ENCODE measurements around the gene CHD2.

Gene CHD2

GRCh38 chr15:93019971-93020370 is 119.8 kb downstream of the CHD2 start:
- no peak for DNase-seq
- no peaks in the 10 kb centered on the region for H3K4me1 ChIP-seq (ENCODE audit: control insufficient read depth, insufficient read depth, low read depth, low read length)
- H4K8ac ChIP-seq (ENCODE audit: low read length): no peak overlapping the region
- peaks cover 24% of the 10 kb centered on the region for H3K79me1 ChIP-seq (replicated peaks; ENCODE audit: low read length, poor library complexity, severe bottlenecking)
- no peak overlapping the region for H2BK5ac ChIP-seq (ENCODE audit: low read depth, low read length, poor library complexity, severe bottlenecking)
- H2AFZ ChIP-seq (ENCODE audit: low read depth, low read length): no peak overlapping the region
- no peak overlapping the region for H3K9ac ChIP-seq (ENCODE audit: low read length)
- 98% methylated on average over 9 of the region's 10 CpGs for WGBS
- no peak overlapping the region for H2AK5ac ChIP-seq (ENCODE audit: low read length, severe bottlenecking)
- H2BK120ac ChIP-seq (ENCODE audit: low read depth, low read length): no peak overlapping the region
- H3K36me3 ChIP-seq (ENCODE audit: control insufficient read depth in 1 of 2, insufficient read depth in 2 of 2, low read depth in 1 of 2, low read length in 2 of 2): peaks cover 50 to 99% of the 10 kb centered on the region in 2 experiments
- H2BK15ac ChIP-seq (ENCODE audit: low read depth, poor library complexity, severe bottlenecking): no peak overlapping the region
- H3K4me3 ChIP-seq (ENCODE audit: insufficient read depth in 1 of 2, low read depth in 1 of 2, low read length in 2 of 2): no peak overlapping the region
- H3K23ac ChIP-seq (ENCODE audit: low read length in 2 of 2): no peak overlapping the region
- no peak overlapping the region for H3K14ac ChIP-seq (ENCODE audit: low read length in 2 of 2)
- no peak overlapping the region for H3K18ac ChIP-seq (ENCODE audit: low read depth in 1 of 2, low read length in 2 of 2)
- no peak overlapping the region for H2BK12ac ChIP-seq (ENCODE audit: low read length in 2 of 2)
- H3K4me2 ChIP-seq (ENCODE audit: low read length, poor library complexity, severe bottlenecking): no peak overlapping the region
- H4K91ac ChIP-seq (ENCODE audit: low read length): no peak overlapping the region
- H3K27me3 ChIP-seq (ENCODE audit: control insufficient read depth in 1 of 2, insufficient read depth in 1 of 2, low read length in 2 of 2): no peaks in the 10 kb centered on the region
- H3K27ac ChIP-seq (ENCODE audit: low read length, poor library complexity, severe bottlenecking): no peak overlapping the region
- no peak overlapping the region for H3K4ac ChIP-seq (ENCODE audit: low read depth in 1 of 2, low read length in 2 of 2)
- no peaks in the 10 kb centered on the region for H3K9me3 ChIP-seq (ENCODE audit: control insufficient read depth, low read length)

- Histone ChIP-seq H3K14ac (ENCODE audit: low read length in 2 of 2) (no peak overlapping the region), H2AFZ (ENCODE audit: low read depth, low read length) (no peak overlapping the region), H2BK12ac (ENCODE audit: low read length in 2 of 2) (no peak overlapping the region), H4K8ac (ENCODE audit: low read length) (no peak overlapping the region), H3K27ac (ENCODE audit: low read length, poor library complexity, severe bottlenecking) (no peak overlapping the region), H2BK5ac (ENCODE audit: low read depth, low read length, poor library complexity, severe bottlenecking) (no peak overlapping the region), H3K4me1 (ENCODE audit: control insufficient read depth, insufficient read depth, low read depth, low read length) (no peaks in the 10 kb centered on the region), H2BK120ac (ENCODE audit: low read depth, low read length) (no peak overlapping the region), H3K23ac (ENCODE audit: low read length in 2 of 2) (no peak overlapping the region), H2AK5ac (ENCODE audit: low read length, severe bottlenecking) (no peak overlapping the region), H3K27me3 (ENCODE audit: control insufficient read depth in 1 of 2, insufficient read depth in 1 of 2, low read length in 2 of 2) (no peaks in the 10 kb centered on the region), H4K91ac (ENCODE audit: low read length) (no peak overlapping the region), H3K4ac (ENCODE audit: low read depth in 1 of 2, low read length in 2 of 2) (no peak overlapping the region), H2BK15ac (ENCODE audit: low read depth, poor library complexity, severe bottlenecking) (no peak overlapping the region), H3K9ac (ENCODE audit: low read length) (no peak overlapping the region), H3K18ac (ENCODE audit: low read depth in 1 of 2, low read length in 2 of 2) (no peak overlapping the region), H3K4me3 (ENCODE audit: insufficient read depth in 1 of 2, low read depth in 1 of 2, low read length in 2 of 2) (no peak overlapping the region), H3K79me1 (replicated peaks; ENCODE audit: low read length, poor library complexity, severe bottlenecking) (peaks cover 27% of the 10 kb centered on the region), H3K4me2 (ENCODE audit: low read length, poor library complexity, severe bottlenecking) (no peak overlapping the region), H3K36me3 (ENCODE audit: control insufficient read depth in 1 of 2, insufficient read depth in 2 of 2, low read depth in 1 of 2, low read length in 2 of 2) (peaks cover 53 to 99% of the 10 kb centered on the region in 2 experiments), H3K9me3 (ENCODE audit: control insufficient read depth, low read length) (no peaks in the 10 kb centered on the region)
- no peak for DNase-seq
- WGBS: 100% methylated on average over 3 of the region's 3 CpGs
Measured at GRCh38 chr15:93020976-93021772, 121.0 kb downstream of the CHD2 start.

- Histone ChIP-seq H3K4me3 (ENCODE audit: insufficient read depth in 1 of 2, low read depth in 1 of 2, low read length in 2 of 2) (no peak overlapping the region), H3K9me3 (ENCODE audit: control insufficient read depth, low read length) (no peaks in the 10 kb centered on the region), H3K14ac (ENCODE audit: low read length in 2 of 2) (no peak overlapping the region), H3K4me2 (ENCODE audit: low read length, poor library complexity, severe bottlenecking) (no peak overlapping the region), H3K27me3 (ENCODE audit: control insufficient read depth in 1 of 2, insufficient read depth in 1 of 2, low read length in 2 of 2) (no peaks in the 10 kb centered on the region), H3K9ac (ENCODE audit: low read length) (no peak overlapping the region), H2BK5ac (ENCODE audit: low read depth, low read length, poor library complexity, severe bottlenecking) (no peak overlapping the region), H3K4ac (ENCODE audit: low read depth in 1 of 2, low read length in 2 of 2) (no peak overlapping the region), H3K27ac (ENCODE audit: low read length, poor library complexity, severe bottlenecking) (no peak overlapping the region), H3K36me3 (ENCODE audit: control insufficient read depth in 1 of 2, insufficient read depth in 2 of 2, low read depth in 1 of 2, low read length in 2 of 2) (peaks cover 67 to 89% of the 10 kb centered on the region in 2 experiments), H2BK120ac (ENCODE audit: low read depth, low read length) (no peak overlapping the region), H3K23ac (ENCODE audit: low read length in 2 of 2) (no peak overlapping the region), H4K8ac (ENCODE audit: low read length) (no peak overlapping the region), H4K91ac (ENCODE audit: low read length) (no peak overlapping the region), H3K4me1 (ENCODE audit: control insufficient read depth, insufficient read depth, low read depth, low read length) (peaks cover 5% of the 10 kb centered on the region), H2AK5ac (ENCODE audit: low read length, severe bottlenecking) (no peak overlapping the region), H2BK15ac (ENCODE audit: low read depth, poor library complexity, severe bottlenecking) (no peak overlapping the region), H3K79me1 (replicated peaks; ENCODE audit: low read length, poor library complexity, severe bottlenecking) (peaks cover 29% of the 10 kb centered on the region), H2AFZ (ENCODE audit: low read depth, low read length) (no peak overlapping the region), H3K18ac (ENCODE audit: low read depth in 1 of 2, low read length in 2 of 2) (no peak overlapping the region), H2BK12ac (ENCODE audit: low read length in 2 of 2) (no peak overlapping the region)
- no peak for DNase-seq
- WGBS: 98% methylated on average over 10 of the region's 10 CpGs
Measured at GRCh38 chr15:93024293-93024692, 124.2 kb downstream of the CHD2 start.

DNA sequence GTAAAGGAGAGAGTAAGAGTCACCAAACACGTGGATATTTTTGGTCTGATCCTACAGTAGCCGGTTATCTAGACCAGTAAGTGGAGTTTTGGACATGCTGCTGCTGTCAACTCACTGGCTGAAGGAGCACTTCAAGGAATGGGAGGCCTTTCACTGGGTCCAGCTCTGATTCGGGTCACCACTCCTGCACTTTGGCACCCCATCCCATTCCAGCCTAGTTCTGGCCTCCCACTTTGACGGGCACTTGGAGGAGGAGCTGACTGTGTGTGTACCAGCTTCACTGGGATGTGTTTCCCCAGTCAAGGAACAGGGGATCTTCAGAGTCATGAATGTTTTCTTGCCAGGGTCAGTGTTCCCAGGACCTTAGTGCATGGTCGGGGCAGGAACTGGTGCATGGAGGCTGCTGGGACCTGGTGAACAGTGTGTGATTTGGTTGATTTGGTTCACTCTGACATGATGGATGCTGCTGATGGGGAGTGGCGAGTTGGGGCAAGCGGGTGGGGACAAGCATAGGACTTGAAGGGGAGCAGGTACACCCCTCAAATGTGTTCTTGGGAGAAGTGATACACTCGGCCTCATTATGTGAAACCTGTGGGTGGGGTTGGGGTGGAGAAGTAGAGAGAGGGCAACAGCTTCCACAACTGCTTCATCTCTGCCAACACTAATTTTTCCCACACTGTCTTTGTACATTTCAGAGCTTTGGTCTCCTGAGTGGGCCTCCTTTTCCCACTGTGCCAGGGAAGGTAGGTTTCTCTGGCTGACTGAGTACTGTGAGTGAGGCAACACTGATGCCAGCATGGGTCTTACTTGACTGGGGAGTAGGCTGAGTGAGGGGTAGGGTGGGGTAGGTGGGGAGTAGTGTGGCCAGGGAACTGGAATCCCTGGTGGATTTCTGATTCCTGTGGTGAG is 124.8 kb downstream of the CHD2 start:
- Histone ChIP-seq H3K23ac (ENCODE audit: low read length in 2 of 2) (no peak overlapping the region), H3K9me3 (ENCODE audit: control insufficient read depth, low read length) (no peaks in the 10 kb centered on the region), H3K79me1 (replicated peaks; ENCODE audit: low read length, poor library complexity, severe bottlenecking) (peaks cover 30% of the 10 kb centered on the region), H3K27ac (ENCODE audit: low read length, poor library complexity, severe bottlenecking) (no peak overlapping the region), H3K18ac (ENCODE audit: low read depth in 1 of 2, low read length in 2 of 2) (no peak overlapping the region), H3K4me3 (ENCODE audit: insufficient read depth in 1 of 2, low read depth in 1 of 2, low read length in 2 of 2) (no peak overlapping the region), H4K8ac (ENCODE audit: low read length) (no peak overlapping the region), H2BK5ac (ENCODE audit: low read depth, low read length, poor library complexity, severe bottlenecking) (no peak overlapping the region), H3K9ac (ENCODE audit: low read length) (no peak overlapping the region), H2BK15ac (ENCODE audit: low read depth, poor library complexity, severe bottlenecking) (no peak overlapping the region), H2AK5ac (ENCODE audit: low read length, severe bottlenecking) (no peak overlapping the region), H3K4me1 (ENCODE audit: control insufficient read depth, insufficient read depth, low read depth, low read length) (peaks cover 12% of the 10 kb centered on the region), H3K27me3 (ENCODE audit: control insufficient read depth in 1 of 2, insufficient read depth in 1 of 2, low read length in 2 of 2) (no peaks in the 10 kb centered on the region), H2BK120ac (ENCODE audit: low read depth, low read length) (no peak overlapping the region), H2AFZ (ENCODE audit: low read depth, low read length) (no peak overlapping the region), H4K91ac (ENCODE audit: low read length) (no peak overlapping the region), H3K4ac (ENCODE audit: low read depth in 1 of 2, low read length in 2 of 2) (no peak overlapping the region), H3K14ac (ENCODE audit: low read length in 2 of 2) (no peak overlapping the region), H2BK12ac (ENCODE audit: low read length in 2 of 2) (no peak overlapping the region), H3K36me3 (ENCODE audit: control insufficient read depth in 1 of 2, insufficient read depth in 2 of 2, low read depth in 1 of 2, low read length in 2 of 2) (peaks cover 65 to 83% of the 10 kb centered on the region in 2 experiments), H3K4me2 (ENCODE audit: low read length, poor library complexity, severe bottlenecking) (no peak overlapping the region)
- DNase-seq: no peak
- WGBS: over 99% methylated on average over 6 of the region's 8 CpGs

All from mesenchymal stem cell (in vitro differentiated cells and primary cell).